ENCODE measurements around the gene G6PC2. TPM values are rescaled to one million over a fixed set of nuclear protein-coding genes. Genes with fewer than 3 reads are reported as not detected.

G6PC2 gene
- total and polyA plus RNA-seq, 9 donors = 0.57 TPM; not detected in 8

DNA sequence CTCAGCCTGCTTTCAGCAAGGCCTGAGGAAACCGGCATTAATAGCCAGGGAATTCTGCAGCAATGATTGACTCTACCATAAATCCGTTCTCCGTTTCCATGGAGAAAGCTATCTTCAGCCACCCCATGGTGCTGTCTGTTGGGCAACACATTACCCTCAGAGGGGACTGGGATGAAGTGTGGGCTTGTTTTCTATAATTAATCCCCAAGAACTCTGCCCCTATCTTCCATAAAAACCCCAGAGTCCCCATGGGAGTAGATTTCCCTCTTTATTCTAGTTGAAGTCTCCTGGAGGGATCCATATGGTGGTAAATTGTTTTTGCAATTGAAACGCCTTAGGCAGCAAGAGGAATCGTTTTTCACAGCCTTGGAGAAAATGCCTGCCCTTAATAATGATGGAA is 9.2 kb downstream of the G6PC2 start:
- 77 to 81% (median 81%) methylated on average over 5 of the region's 5 CpGs for WGBS, 3 donors
- H3K9me3 ChIP-seq = no peaks in the 10 kb centered on the region
- intact Hi-C loops (cut with DNase I) = loop anchor here in 3 of 4 donors (10.0 kb wide), 2 partner anchors 136 to 566 kb away; no protein-coding TSS in a partner anchor
- H3K4me1 ChIP-seq (ENCODE audit: insufficient read depth) = peaks cover 2% of the 10 kb centered on the region
- H3K4me3 ChIP-seq = no peak overlapping the region
- no peaks in the 10 kb centered on the region for H3K36me3 ChIP-seq
- TF ChIP-seq POLR2A (IDR thresholded peaks at IDR 0.05) = no peak
- no peak for TF ChIP-seq CTCF (IDR thresholded peaks at IDR 0.05)
- no peak for TF ChIP-seq EP300 (IDR thresholded peaks at IDR 0.05)
- DNase-seq = no peak
- H3K27ac ChIP-seq = no peak overlapping the region
- H3K27me3 ChIP-seq = no peaks in the 10 kb centered on the region

DNA sequence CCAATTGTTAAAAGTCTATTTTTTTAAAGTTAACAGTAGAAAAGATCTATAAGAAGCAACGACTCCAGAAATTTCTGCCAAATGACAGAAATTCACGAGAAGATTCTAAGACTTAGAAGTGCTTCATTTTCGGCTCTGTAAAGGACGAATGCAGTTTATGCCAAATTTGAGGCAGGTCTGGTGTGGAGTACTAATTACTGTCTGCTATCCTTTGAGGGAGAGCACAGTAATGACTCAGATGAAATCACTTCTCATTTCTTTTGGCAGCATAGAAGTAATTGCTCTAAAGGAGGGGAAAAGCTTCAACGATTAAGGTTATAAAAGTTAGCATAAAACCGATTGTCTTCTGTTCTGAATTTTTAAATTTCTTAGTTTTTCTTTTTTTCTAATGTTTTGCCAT is 11.4 kb downstream of the G6PC2 start:
- peaks cover 2% of the 10 kb centered on the region for H3K4me1 ChIP-seq (ENCODE audit: insufficient read depth)
- H3K27me3 ChIP-seq = no peaks in the 10 kb centered on the region
- no peak for DNase-seq
- H3K36me3 ChIP-seq = no peaks in the 10 kb centered on the region
- WGBS, 3 donors = 24 to 37% (median 31%) methylated on average over 6 of the region's 6 CpGs
- TF ChIP-seq EP300 (IDR thresholded peaks at IDR 0.05) = no peak
- TF ChIP-seq POLR2A (IDR thresholded peaks at IDR 0.05) = no peak
- TF ChIP-seq CTCF (IDR thresholded peaks at IDR 0.05) = no peak
- H3K9me3 ChIP-seq = no peaks in the 10 kb centered on the region
- intact Hi-C loops (cut with DNase I) = loop anchor here in 3 of 4 donors (10.0 kb wide), 2 partner anchors 138 to 568 kb away; no protein-coding TSS in a partner anchor
- no peak overlapping the region for H3K27ac ChIP-seq
- H3K4me3 ChIP-seq = no peak overlapping the region

DNA sequence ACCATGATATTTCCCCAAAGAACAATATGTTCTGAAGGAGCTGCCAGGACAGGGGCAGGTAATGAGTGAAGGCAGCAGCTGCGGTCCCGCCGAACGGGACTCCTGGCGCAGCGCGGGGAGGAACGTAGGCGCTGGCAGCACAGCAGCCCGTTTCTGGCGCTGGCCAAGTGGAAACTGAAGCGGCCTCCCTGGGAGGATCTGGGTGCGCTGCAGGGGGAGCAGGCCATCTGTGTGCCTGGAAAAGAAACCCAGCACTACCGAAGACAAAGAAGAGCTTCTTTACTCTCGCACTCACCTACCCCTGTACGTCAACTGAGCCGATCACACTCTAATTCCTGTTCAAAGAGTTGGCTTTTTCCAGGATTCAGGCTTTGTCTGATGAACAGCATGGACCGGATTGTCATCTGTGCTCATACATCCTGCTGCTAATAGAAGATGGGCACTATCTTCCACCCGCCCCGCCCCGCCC is 11.8 kb downstream of the G6PC2 start:
- Histone ChIP-seq H3K27me3 (no peaks in the 10 kb centered on the region), H3K4me1 (ENCODE audit: insufficient read depth) (peaks cover 2% of the 10 kb centered on the region), H3K4me3 (no peak overlapping the region), H3K9me3 (no peaks in the 10 kb centered on the region), H3K36me3 (no peaks in the 10 kb centered on the region), H3K27ac (no peak overlapping the region)
- intact Hi-C loops (cut with DNase I) = loop anchor here in 3 of 4 donors (10.0 kb wide), 2 partner anchors 138 to 568 kb away; no protein-coding TSS in a partner anchor
- peak; percentile 27 to 78 (median 53) for DNase-seq
- TF ChIP-seq CTCF (IDR thresholded peaks at IDR 0.05) (no peak), EP300 (IDR thresholded peaks at IDR 0.05) (no peak), POLR2A (IDR thresholded peaks at IDR 0.05) (no peak)
- WGBS, 3 donors = 13 to 30% (median 21%) methylated on average over 21 of the region's 21 CpGs

- 85 to 93% (median 90%) methylated on average over 4 of the region's 4 CpGs for WGBS, 3 donors
- TF ChIP-seq EP300 (IDR thresholded peaks at IDR 0.05) (no peak), POLR2A (IDR thresholded peaks at IDR 0.05) (no peak), CTCF (IDR thresholded peaks at IDR 0.05) (no peak)
- intact Hi-C loops (cut with DNase I) = loop anchor here in 3 of 4 donors (10.0 kb wide), 2 partner anchors 139 to 569 kb away; no protein-coding TSS in a partner anchor
- H3K27me3 ChIP-seq = no peaks in the 10 kb centered on the region
- H3K4me1 ChIP-seq (ENCODE audit: insufficient read depth) = peaks cover 2% of the 10 kb centered on the region
- H3K36me3 ChIP-seq = no peaks in the 10 kb centered on the region
- no peak overlapping the region for H3K4me3 ChIP-seq
- no peak overlapping the region for H3K27ac ChIP-seq
- DNase-seq = no peak
- H3K9me3 ChIP-seq = no peaks in the 10 kb centered on the region
Observed at GRCh38 chr2:168913495-168913894, 12.4 kb downstream of the G6PC2 start.

Measured in ovary (tissue), 9 donors.